Left lung (tissue), 10 donors: Measurements from ENCODE around the gene NBPF3. TPM values are rescaled to one million over a fixed set of nuclear protein-coding genes. Genes with fewer than 3 reads are reported as not detected.
"Not testable (repeated sequence)": the region's sequence is repeated elsewhere in the genome, so short reads cannot be mapped to it uniquely, and the experiment has no call there.

Experiments
- ATAC-seq: fragments of 200-7000 bp; cut with Tn5 transposase; one replicate; pipeline ENCODE4 v1.9.1; 2020; ENCODE audit warnings: moderate library complexity
- DNase-seq, 4 donors: peaks; one replicate each; pipeline ENCODE4 v3.0.0-alpha.2; 2013 to 2020
- H3K27ac ChIP-seq, 2 donors: fragments of 200-600 bp; sonication (generic) in 1 of 2; one replicate each; pipeline versions ENCODE4 v1.5.0 to v1.8.0; 2020 to 2021
- H3K27me3 ChIP-seq, 2 donors: fragments of 200-600 bp; sonication (generic) in 1 of 2; one replicate each; pipeline versions ENCODE4 v1.5.0 to v1.8.0; 2020 to 2021
- H3K36me3 ChIP-seq, 2 donors: fragments of 200-600 bp; sonication (generic) in 1 of 2; one replicate each; pipeline versions ENCODE4 v1.5.0 to v1.8.0; 2020 to 2021
- H3K4me1 ChIP-seq, 2 donors: fragments of 200-600 bp; one replicate each; pipeline ENCODE4 v1.8.0; 2021
- H3K4me3 ChIP-seq, 2 donors: fragments of 200-600 bp; sonication (generic) in 1 of 2; one replicate each; pipeline versions ENCODE4 v1.5.0 to v1.8.0; 2020 to 2021; ENCODE audit warnings: mild to moderate bottlenecking in 1 of 2
- H3K9me3 ChIP-seq, 2 donors: fragments of 200-600 bp; sonication (generic) in 1 of 2; one replicate each; pipeline versions ENCODE4 v1.5.0 to v1.8.0; 2020 to 2021
- intact Hi-C, 2 donors: fragments of 100-400 bp; cut with DNase I; formaldehyde crosslinking; loops; one replicate each; pipeline versions ENCODE4 v1.11.2 to v1.14.2; 2022
- polyA plus RNA-seq, 6 donors: library from polyadenylated mRNA; unstranded; fragments of 120-200 nt; gene quantifications; one replicate each; pipeline ENCODE4 v1.2.1, GENCODE V29; 2013; ENCODE audit not compliant: insufficient read length in 6 of 6
- total RNA-seq, 2 donors: library from RNA; stranded (reverse); fragmentation: NEBNext Ultra II Directional; extraction: Animal tissue kit (Norgen Biotek cat#: 25700); gene quantifications; one replicate each; pipeline ENCODE4 v1.2.1, GENCODE V29; 2021
- TF ChIP-seq, protein P1 (sequence below), 2 donors: fragments of 200-600 bp; sonication (generic) in 1 of 2; IDR thresholded peaks; one replicate each; pipeline versions ENCODE4 v1.5.0 to v1.8.0; 2021; ENCODE audit warnings: antibody characterized with exemption in 2 of 2
- donor health status: DM: no; HTN: yes; CAD: no.
- donor health status: DM: no; HTN: no; CAD: no.

NBPF3 gene
- total and polyA plus RNA-seq, 8 donors: 3.6 to 23.5 (median 16.5) TPM

DNA sequence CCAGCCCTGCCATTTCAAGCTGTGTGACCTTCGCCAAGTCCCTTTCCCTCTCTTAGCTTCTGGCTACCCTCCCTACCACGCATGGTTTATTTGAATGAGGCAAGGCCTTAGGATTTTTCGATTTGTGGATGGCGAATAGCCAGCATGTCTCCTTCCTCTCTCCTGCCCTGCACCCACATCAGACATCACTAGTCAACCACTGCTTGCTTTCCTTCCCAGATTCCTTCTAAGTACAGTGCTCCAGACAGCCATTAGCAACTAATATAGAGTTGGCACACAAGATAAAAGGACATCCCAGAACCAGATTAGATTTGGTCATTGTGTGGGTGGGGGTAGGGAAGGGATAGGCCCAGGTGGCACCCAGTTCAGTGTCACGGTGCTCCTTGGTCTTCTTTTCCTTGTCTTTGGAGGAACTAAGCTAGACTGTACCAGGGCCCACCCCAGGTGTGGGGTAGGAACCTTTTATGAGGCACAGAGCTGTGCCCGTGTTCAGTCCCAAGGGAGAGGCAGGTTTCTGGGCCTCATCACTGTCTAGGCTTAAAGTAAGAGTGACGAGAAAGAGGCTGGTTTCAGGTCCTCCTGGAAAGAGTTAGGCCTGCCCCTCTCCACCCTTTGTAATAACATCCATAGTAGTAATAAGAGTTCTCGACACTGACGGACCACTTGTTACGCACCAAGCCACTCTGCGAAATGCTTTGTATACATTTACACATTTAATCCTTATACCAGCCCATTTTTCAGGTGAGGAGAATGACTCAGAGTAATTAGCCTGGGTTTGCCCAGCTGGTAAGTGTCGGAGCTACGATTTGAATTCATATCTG lies 77.9 kb downstream of the NBPF3 start:
- Histone ChIP-seq H3K27ac (peak overlapping the region; percentile 20 to 54), H3K27me3 (no peaks in the 10 kb centered on the region), H3K4me3 (no peak overlapping the region), H3K9me3 (no peaks in the 10 kb centered on the region), H3K4me1 (peaks cover 0 to 16% of the 10 kb centered on the region in 2 donors), H3K36me3 (peaks cover 0 to 4% of the 10 kb centered on the region in 2 donors)
- no peak for DNase-seq
- ATAC-seq: no peak
- TF ChIP-seq, protein P1, sequence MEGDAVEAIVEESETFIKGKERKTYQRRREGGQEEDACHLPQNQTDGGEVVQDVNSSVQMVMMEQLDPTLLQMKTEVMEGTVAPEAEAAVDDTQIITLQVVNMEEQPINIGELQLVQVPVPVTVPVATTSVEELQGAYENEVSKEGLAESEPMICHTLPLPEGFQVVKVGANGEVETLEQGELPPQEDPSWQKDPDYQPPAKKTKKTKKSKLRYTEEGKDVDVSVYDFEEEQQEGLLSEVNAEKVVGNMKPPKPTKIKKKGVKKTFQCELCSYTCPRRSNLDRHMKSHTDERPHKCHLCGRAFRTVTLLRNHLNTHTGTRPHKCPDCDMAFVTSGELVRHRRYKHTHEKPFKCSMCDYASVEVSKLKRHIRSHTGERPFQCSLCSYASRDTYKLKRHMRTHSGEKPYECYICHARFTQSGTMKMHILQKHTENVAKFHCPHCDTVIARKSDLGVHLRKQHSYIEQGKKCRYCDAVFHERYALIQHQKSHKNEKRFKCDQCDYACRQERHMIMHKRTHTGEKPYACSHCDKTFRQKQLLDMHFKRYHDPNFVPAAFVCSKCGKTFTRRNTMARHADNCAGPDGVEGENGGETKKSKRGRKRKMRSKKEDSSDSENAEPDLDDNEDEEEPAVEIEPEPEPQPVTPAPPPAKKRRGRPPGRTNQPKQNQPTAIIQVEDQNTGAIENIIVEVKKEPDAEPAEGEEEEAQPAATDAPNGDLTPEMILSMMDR (IDR thresholded peaks at IDR 0.05): no peak
- intact Hi-C loops: loop anchor here in 1 of 2 donors (10.0 kb wide), 1 partner anchor 137 kb away; no protein-coding TSS in a partner anchor

GRCh38 chr1:21518774-21519455 lies 79.0 kb downstream of the NBPF3 start:
- no peaks in the 10 kb centered on the region for H3K27me3 ChIP-seq
- intact Hi-C loops: loop anchor here in 1 of 2 donors (10.0 kb wide), 1 partner anchor 136 kb away; no protein-coding TSS in a partner anchor
- TF ChIP-seq, protein P1 (IDR thresholded peaks at IDR 0.05): no peak
- ATAC-seq: no peak
- H3K36me3 ChIP-seq: peaks cover 0 to 4% of the 10 kb centered on the region in 2 donors
- H3K9me3 ChIP-seq: no peaks in the 10 kb centered on the region
- no peak overlapping the region for H3K27ac ChIP-seq
- H3K4me1 ChIP-seq: peaks cover 0 to 12% of the 10 kb centered on the region in 2 donors
- no peak for DNase-seq
- H3K4me3 ChIP-seq: no peak overlapping the region

GRCh38 chr1:21519486-21520070 lies 79.6 kb downstream of the NBPF3 start:
- not testable (repeated sequence) for H3K27me3 ChIP-seq, DNase-seq, H3K4me3 ChIP-seq, H3K27ac ChIP-seq, H3K9me3 ChIP-seq, H3K36me3 ChIP-seq, ATAC-seq
- intact Hi-C loops: loop anchor here in 1 of 2 donors (10.0 kb wide), 1 partner anchor 135 kb away; no protein-coding TSS in a partner anchor
- H3K4me1 ChIP-seq: peaks cover 0 to 12% of the 10 kb centered on the region in 2 donors

DNA sequence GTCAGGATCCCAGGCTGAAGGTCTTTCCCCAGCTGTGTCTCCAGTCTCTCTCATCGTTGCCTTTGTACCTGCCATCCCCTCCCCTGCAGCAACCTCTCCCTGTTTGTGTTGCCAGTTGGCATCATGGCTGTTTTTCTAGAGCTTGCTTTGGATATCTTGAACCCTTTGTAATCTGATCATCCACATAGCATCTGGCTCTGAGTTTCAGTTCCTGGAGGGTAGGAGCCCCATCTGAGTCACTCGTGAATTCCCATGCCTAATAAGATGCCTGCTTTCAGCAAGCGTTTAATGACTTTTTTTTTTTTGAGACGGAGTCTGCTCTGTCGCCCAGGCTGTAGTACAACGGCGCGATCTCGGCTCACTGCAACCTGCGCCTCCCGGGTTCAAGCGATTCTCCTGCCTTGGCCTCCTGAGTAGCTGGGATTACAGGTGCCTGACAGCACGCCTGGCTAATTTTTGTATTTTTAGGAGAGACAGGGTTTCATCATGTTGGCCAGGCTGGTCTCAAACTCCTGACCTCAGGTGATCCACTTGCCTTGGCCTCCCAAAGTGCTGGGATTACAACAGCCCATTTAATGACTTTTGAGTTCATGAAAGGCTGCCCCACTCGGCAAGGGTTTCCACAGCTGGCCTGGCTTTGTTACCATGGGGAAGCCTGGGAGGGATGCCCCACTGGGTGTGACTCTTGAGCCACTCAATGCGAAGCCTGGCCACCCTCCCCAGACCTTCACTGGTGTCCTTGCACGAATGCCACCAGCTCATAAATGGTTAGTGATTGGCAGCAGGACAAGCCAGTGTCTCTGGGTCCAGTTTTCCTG lies 81.2 kb downstream of the NBPF3 start:
- intact Hi-C loops: no loop called here
- peaks cover 8 to 23% of the 10 kb centered on the region in 2 donors for H3K4me1 ChIP-seq
- H3K4me3 ChIP-seq: no peak overlapping the region
- ATAC-seq (no peak), DNase-seq (no peak)
- no peaks in the 10 kb centered on the region for H3K27me3 ChIP-seq
- H3K36me3 ChIP-seq: no peaks in the 10 kb centered on the region
- no peak overlapping the region for H3K27ac ChIP-seq
- TF ChIP-seq, protein P1 (IDR thresholded peaks at IDR 0.05): no peak
- no peaks in the 10 kb centered on the region for H3K9me3 ChIP-seq

- H3K27ac ChIP-seq: no peak overlapping the region
- intact Hi-C loops: no loop called here
- no peaks in the 10 kb centered on the region for H3K27me3 ChIP-seq
- no peaks in the 10 kb centered on the region for H3K9me3 ChIP-seq
- TF ChIP-seq, protein P1 (IDR thresholded peaks at IDR 0.05): no peak
- ATAC-seq: no peak
- H3K36me3 ChIP-seq: no peaks in the 10 kb centered on the region
- peaks cover 8 to 23% of the 10 kb centered on the region in 2 donors for H3K4me1 ChIP-seq
- no peak overlapping the region for H3K4me3 ChIP-seq
- no peak for DNase-seq
Measured at GRCh38 chr1:21521717-21522060, 81.8 kb downstream of the NBPF3 start.
